ENCODE measurements around the gene LPIN1.
A peak's percentile ranks its signal among the peaks of the same experiment; 100 is the strongest.

Gene LPIN1

GRCh38 chr2:11719230-11719977 is 27.0 kb upstream of the LPIN1 start:
- DNase-seq (ENCODE audit: low spot score) (no peak), ATAC-seq (ENCODE audit: low read depth) (no peak)
- no peaks in the 10 kb centered on the region for H3K9me3 ChIP-seq (ENCODE audit: severe bottlenecking)
- no peaks in the 10 kb centered on the region for H3K4me1 ChIP-seq (ENCODE audit: insufficient read depth, poor library complexity, severe bottlenecking)
- H3K27me3 ChIP-seq (ENCODE audit: insufficient read depth, poor library complexity, severe bottlenecking), result no peaks in the 10 kb centered on the region
- H3K27ac ChIP-seq (ENCODE audit: poor library complexity, severe bottlenecking), result no peak overlapping the region
- TF ChIP-seq, protein P1, sequence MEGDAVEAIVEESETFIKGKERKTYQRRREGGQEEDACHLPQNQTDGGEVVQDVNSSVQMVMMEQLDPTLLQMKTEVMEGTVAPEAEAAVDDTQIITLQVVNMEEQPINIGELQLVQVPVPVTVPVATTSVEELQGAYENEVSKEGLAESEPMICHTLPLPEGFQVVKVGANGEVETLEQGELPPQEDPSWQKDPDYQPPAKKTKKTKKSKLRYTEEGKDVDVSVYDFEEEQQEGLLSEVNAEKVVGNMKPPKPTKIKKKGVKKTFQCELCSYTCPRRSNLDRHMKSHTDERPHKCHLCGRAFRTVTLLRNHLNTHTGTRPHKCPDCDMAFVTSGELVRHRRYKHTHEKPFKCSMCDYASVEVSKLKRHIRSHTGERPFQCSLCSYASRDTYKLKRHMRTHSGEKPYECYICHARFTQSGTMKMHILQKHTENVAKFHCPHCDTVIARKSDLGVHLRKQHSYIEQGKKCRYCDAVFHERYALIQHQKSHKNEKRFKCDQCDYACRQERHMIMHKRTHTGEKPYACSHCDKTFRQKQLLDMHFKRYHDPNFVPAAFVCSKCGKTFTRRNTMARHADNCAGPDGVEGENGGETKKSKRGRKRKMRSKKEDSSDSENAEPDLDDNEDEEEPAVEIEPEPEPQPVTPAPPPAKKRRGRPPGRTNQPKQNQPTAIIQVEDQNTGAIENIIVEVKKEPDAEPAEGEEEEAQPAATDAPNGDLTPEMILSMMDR (IDR thresholded peaks at IDR 0.05; ENCODE audit: poor library complexity, severe bottlenecking), result no peak
- no peak overlapping the region for H3K4me3 ChIP-seq (ENCODE audit: severe bottlenecking)
- H3K36me3 ChIP-seq (ENCODE audit: low read depth), result no peaks in the 10 kb centered on the region

- H3K27ac ChIP-seq (ENCODE audit: poor library complexity, severe bottlenecking), result no peak overlapping the region
- no peaks in the 10 kb centered on the region for H3K36me3 ChIP-seq (ENCODE audit: low read depth)
- TF ChIP-seq, protein P1 (IDR thresholded peaks at IDR 0.05; ENCODE audit: poor library complexity, severe bottlenecking), result no peak
- DNase-seq (ENCODE audit: low spot score), result no peak
- H3K9me3 ChIP-seq (ENCODE audit: severe bottlenecking), result no peaks in the 10 kb centered on the region
- ATAC-seq (ENCODE audit: low read depth), result peak; percentile 71; the same call in 2 of the 3 replicates
- no peaks in the 10 kb centered on the region for H3K27me3 ChIP-seq (ENCODE audit: insufficient read depth, poor library complexity, severe bottlenecking)
- H3K4me1 ChIP-seq (ENCODE audit: insufficient read depth, poor library complexity, severe bottlenecking), result no peaks in the 10 kb centered on the region
- no peak overlapping the region for H3K4me3 ChIP-seq (ENCODE audit: severe bottlenecking)
Observed at GRCh38 chr2:11720752-11721151, 25.7 kb upstream of the LPIN1 start.

DNA sequence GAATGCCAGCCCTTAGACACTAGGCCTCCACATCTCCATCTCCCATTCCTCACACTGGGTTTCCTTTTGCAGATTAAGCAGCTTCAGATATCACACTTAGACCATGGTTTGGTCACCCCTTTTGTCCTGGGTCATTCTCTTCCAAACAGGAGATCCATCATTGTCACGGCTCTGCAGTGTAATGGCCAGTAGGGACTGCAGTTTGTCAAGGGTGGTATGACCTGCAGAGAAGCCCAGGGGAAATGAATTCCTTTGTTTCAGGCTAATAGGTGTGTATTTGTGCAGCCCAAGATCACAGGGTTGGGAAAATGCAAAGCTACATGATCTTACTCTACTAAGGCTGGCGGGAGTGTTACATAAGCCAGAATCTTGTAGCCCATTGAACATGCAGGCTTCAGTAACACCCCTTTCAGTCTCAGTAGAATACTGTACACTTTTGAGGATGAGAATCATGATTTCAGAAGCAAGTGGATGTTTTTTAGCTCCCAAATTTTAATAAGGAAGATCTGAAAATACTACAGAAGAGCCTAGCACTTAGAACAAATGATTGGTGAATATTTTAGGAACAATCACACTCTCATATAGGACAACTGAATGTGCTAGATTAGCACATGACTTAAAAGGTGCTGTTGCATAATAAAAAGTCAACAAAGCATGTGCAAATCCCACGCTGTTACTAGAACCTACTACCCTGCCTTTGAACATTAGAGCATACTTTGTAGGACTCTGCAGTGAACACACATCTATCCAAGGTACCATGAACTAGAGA is 24.0 kb upstream of the LPIN1 start:
- ATAC-seq (ENCODE audit: low read depth) (no peak), DNase-seq (ENCODE audit: low spot score) (no peak)
- Histone ChIP-seq H3K4me3 (ENCODE audit: severe bottlenecking) (no peak overlapping the region), H3K36me3 (ENCODE audit: low read depth) (no peaks in the 10 kb centered on the region), H3K4me1 (ENCODE audit: insufficient read depth, poor library complexity, severe bottlenecking) (no peaks in the 10 kb centered on the region), H3K27me3 (ENCODE audit: insufficient read depth, poor library complexity, severe bottlenecking) (peaks cover 2% of the 10 kb centered on the region), H3K9me3 (ENCODE audit: severe bottlenecking) (no peaks in the 10 kb centered on the region), H3K27ac (ENCODE audit: poor library complexity, severe bottlenecking) (no peak overlapping the region)
- TF ChIP-seq, protein P1 (IDR thresholded peaks at IDR 0.05; ENCODE audit: poor library complexity, severe bottlenecking), result no peak

DNA sequence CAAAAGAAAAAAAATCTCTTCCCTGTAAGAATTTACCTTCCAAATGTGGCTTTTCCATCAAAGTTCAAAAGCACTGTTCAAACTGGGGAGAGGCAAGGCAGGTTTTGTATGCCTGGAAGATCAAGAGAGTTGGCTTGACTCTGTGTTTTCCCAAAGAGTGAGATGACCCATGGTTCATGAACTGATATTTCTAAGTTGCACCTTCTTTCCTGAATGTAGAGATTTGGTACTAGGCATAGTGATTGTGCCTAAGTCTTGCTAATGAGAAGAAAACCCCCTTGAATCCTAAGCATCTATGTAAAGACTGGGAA is 23.4 kb upstream of the LPIN1 start:
- H3K4me1 ChIP-seq (ENCODE audit: insufficient read depth, poor library complexity, severe bottlenecking), result no peaks in the 10 kb centered on the region
- H3K9me3 ChIP-seq (ENCODE audit: severe bottlenecking), result no peaks in the 10 kb centered on the region
- DNase-seq (ENCODE audit: low spot score) (no peak), ATAC-seq (ENCODE audit: low read depth) (no peak)
- TF ChIP-seq, protein P1 (IDR thresholded peaks at IDR 0.05; ENCODE audit: poor library complexity, severe bottlenecking), result no peak
- no peak overlapping the region for H3K4me3 ChIP-seq (ENCODE audit: severe bottlenecking)
- no peaks in the 10 kb centered on the region for H3K36me3 ChIP-seq (ENCODE audit: low read depth)
- H3K27ac ChIP-seq (ENCODE audit: poor library complexity, severe bottlenecking), result no peak overlapping the region
- H3K27me3 ChIP-seq (ENCODE audit: insufficient read depth, poor library complexity, severe bottlenecking), result peaks cover 2% of the 10 kb centered on the region

DNA sequence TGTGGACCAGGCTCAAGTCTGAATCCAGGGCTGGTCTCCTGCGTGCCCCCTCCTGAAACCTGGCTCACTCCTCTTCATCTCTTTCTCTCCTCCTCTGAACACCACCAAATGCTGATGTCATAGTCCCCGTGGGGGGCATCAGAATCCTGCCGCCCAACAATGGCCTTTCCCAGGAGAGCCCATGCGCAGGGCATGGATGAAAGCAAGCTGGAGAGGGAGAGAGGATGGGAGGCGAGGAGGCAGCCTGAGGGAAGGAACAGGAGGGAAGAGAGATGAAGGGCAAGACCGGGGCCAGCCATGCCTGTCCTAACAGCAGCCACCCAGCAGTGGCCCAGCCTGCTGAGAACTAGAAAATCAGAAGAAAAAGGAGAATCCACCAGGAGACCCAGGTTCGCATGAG is 22.3 kb upstream of the LPIN1 start:
- TF ChIP-seq, protein P1 (IDR thresholded peaks at IDR 0.05; ENCODE audit: poor library complexity, severe bottlenecking), result no peak

More for the DNA sequence above, 22.3 kb upstream of the LPIN1 start:
- Histone ChIP-seq H3K4me3 (ENCODE audit: severe bottlenecking) (no peak overlapping the region), H3K27me3 (ENCODE audit: insufficient read depth, poor library complexity, severe bottlenecking) (peaks cover 2% of the 10 kb centered on the region), H3K36me3 (ENCODE audit: low read depth) (no peaks in the 10 kb centered on the region), H3K9me3 (ENCODE audit: severe bottlenecking) (no peaks in the 10 kb centered on the region), H3K4me1 (ENCODE audit: insufficient read depth, poor library complexity, severe bottlenecking) (no peaks in the 10 kb centered on the region), H3K27ac (ENCODE audit: poor library complexity, severe bottlenecking) (no peak overlapping the region)
- no peak for ATAC-seq (ENCODE audit: low read depth)
- no peak for DNase-seq (ENCODE audit: low spot score)
